22Rv1 (cell line): ENCODE results near the gene ZBTB4.

ENCODE experiments used
- H3K27ac ChIP-seq: fragments of 450-650 bp; 2 replicates; pipeline ENCODE4 v1.5.1; 2017
- CTCF ChIP-seq: fragments of 450-650 bp; IDR thresholded peaks from 2 replicates; pipeline ENCODE4 v1.5.1; 2017; ENCODE audit warnings: mild to moderate bottlenecking
- ZFX ChIP-seq: fragments of 450-650 bp; IDR thresholded peaks from 2 replicates; pipeline ENCODE4 v1.6.1; 2017; ENCODE audit warnings: antibody characterized with exemption, borderline replicate concordance

The ZBTB4 gene

DNA sequence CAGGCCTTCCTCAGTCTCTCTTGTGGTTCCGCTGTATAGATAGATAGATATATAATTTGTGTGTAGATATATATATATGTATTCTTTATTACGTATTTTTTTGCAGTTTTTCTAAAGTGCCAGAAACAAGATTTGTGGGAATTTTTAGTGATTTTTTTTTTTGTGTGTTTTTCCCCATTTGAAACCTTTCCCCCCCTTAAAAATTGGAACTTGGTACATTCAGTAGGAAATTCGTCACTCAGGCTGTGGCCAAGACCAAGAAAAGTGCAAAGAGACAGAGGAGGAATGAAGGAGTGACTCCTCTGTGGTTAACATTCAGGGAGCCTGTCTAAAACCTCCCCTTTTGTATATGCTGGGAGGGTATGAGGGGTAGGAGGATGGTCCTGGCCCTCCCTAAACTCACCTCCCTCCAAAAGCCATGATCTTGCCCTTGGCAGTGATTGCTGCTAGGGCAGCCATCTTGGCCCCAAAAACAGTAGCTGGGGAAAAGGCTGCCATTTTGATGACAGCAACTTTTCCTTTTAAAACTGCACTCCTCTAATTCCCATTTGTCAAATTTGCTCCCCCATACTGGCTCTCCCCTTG is 19.4 kb downstream of the ZBTB4 start:
- H3K27ac ChIP-seq = 0 out of 2 replicates have a peak overlapping the region, but pooled peaks have one; percentile 13
- TF ChIP-seq CTCF (no peak), ZFX (no peak)

DNA sequence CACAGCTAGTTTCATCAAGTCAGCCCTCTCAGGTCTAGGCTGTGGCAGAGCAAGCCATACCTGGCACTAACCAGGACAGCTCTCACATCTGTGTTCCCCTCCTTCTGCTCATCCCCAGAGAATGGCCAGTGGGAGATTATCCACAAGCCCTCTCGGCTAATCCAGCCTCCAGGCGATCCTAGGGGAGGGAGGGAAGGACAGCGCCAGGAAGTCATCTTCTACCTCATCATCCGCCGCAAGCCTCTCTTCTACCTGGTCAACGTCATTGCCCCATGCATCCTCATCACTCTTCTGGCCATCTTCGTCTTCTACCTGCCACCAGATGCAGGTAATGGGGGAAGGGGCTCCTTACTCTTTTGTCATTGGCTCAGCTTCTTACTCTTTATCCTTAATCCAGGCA is 31.0 kb downstream of the ZBTB4 start:
- no peak for TF ChIP-seq ZFX
- no peak for TF ChIP-seq CTCF
- H3K27ac ChIP-seq = no peak overlapping the region

GRCh38 chr17:7445619-7445968 is 33.8 kb downstream of the ZBTB4 start:
- H3K27ac ChIP-seq = peak overlapping the region; percentile 82
- TF ChIP-seq ZFX = no peak
- no peak for TF ChIP-seq CTCF

GRCh38 chr17:7444682-7445618 is 34.5 kb downstream of the ZBTB4 start, which contains the start of gene CHRNB1:
Gene CHRNB1, plus strand, starts transcription at chr17:7445061. Its CDS starts 67 bp downstream, at chr17:7445128.
- peak within 1 kb of the TSS; percentile 82 for H3K27ac ChIP-seq
- TF ChIP-seq CTCF = peak; percentile 31
- TF ChIP-seq ZFX = no peak

DNA sequence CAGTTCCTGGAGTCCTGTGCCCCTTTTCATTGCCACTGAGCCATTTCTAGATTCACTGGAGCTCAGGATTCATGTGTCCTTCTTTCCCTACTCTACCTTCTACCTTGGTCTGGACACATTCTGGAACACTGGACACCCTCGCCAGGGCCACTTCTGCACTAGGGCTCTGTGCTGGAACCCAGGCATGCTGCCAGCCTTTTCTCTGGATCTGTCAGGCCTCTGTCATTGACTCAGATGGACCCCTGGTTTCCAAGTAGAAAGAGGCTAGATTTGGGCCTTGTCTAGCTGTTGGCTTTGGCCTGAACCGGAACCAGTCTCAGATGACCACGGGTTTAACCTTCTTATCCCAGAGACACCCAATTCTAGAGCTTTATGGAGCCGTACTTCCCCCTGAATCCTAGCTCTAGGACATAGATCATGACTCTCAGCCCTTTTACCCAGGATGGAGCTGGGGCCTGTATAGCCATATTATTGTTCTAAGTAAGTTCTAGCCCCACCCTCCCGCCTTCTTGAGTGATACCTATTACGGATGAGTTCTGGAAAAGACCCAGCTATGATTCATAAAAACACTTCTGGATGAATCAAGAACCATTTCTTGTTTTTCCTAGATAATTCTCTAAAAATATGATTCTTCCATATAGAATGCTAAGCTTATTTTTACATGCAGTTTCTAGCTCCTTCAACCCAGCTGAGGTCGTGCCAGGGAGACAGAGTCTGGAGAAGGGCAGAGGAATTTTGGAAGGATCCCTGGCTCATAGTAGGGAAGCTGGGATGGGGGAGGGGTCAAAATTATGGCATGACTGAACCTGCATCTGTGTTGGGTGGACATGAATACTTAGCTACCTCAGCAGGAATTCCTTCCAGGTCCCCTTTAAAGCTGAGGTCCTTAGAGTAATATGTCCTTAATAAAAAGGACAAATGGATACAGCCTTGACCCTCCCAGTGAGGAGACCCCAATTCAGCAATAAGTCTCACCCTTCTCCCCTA is 35.6 kb downstream of the ZBTB4 start:
- peak overlapping the region; percentile 24; the same call in 1 of the 2 replicates for H3K27ac ChIP-seq
- TF ChIP-seq ZFX (no peak), CTCF (no peak)

DNA sequence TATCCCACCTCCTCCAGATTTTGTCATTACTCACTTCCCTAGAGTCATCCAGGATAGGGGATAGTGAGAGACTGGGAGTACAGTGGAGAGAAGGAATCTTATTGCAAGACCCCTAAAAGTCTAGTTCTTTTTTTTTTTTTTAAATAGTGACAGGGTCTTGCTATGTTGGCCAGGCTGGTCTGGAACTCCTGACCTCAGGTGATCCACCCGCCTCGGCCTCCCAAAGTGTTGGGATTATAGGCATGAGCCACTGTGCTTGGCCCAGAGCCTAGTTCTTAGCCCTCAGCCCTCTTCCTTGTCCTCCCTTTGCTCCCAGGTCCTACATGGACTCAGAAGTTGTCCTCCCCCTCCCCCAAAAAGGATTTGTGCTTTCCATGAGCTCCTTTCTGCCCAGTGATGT is 37.3 kb downstream of the ZBTB4 start:
- TF ChIP-seq ZFX (no peak), CTCF (no peak)
- H3K27ac ChIP-seq = no peak overlapping the region
